ENCODE measurements around the gene CRYBA2.

Gene CRYBA2

DNA sequence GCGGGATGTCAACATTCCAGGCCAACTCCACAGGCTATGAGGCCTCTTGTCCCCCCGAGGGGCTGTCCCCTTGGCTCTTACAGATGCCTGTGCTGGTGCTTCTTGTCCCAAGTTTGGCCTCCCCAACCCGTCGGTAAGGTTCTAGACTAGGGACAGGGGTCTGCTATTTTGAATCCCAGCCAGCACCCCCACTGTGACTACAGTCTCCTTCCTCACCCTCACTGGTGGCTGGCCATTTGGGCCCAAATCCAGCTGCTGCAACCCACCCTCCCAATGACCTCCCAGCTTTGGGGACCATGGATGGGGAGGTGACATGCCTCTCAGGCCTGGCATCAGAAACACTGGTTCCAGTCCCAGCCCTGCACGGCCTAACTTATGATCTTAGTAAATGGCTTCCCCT, 29.4 kb upstream of the CRYBA2 start:
- DNase-seq = no peak

- no peak for DNase-seq
Observed at GRCh38 chr2:219022041-219022440, 28.8 kb upstream of the CRYBA2 start.

DNA sequence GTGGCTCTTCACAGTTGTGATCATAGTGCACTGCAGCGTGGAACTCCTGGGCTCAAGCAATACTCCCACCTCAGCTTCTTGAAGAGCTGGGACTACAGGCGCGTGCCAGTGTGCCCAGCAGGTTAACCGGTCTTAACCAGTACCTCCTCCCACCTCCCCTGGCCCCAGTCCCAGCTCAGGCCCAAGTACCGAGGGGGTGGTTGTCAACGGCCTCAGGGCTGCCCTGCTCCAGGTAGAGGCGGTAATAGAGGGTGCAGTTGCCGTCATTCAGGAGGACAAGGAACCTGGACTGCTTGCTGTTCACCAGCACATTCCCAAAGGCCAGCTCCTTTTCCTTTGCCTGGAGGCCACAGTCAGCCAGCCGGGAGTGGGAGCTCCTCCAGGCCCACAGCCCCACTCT, 28.4 kb upstream of the CRYBA2 start:
- no peak for DNase-seq

DNA sequence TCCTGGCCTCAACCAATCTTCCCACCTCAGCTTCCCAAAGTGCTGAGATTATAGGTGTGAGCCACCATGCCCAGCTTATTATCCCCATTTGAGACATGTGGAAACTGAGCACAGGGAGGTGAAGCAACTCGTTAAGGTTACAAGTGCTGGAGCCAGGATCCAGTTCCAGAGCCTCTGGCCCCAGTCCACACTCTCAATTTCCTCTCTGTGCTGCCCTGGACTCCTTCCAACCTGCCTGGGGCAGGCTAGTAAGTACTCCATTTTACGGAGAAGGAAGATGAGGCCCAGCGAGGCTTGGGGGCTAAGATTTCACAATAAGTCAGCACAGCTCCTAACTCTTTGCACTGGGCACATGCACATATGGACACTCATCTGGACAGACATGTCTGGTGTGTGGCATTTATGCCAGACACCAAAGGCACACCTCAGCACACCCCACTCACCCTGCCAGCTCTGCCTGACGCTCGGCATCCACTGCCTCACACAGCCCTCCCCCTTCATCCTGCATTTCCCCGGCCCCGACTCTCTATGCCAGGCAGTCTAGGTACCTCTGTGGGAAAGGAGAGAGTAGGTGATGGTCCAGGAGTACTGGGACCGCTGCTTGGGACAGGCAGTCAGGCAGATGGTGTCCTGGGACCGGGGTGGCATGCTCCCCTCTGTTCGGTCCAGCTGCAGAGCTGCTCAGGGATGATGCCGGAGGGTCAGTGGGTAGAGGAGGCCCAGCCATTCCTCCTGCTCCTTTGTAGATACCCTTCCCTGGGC, 27.6 kb upstream of the CRYBA2 start:
- DNase-seq = no peak

DNA sequence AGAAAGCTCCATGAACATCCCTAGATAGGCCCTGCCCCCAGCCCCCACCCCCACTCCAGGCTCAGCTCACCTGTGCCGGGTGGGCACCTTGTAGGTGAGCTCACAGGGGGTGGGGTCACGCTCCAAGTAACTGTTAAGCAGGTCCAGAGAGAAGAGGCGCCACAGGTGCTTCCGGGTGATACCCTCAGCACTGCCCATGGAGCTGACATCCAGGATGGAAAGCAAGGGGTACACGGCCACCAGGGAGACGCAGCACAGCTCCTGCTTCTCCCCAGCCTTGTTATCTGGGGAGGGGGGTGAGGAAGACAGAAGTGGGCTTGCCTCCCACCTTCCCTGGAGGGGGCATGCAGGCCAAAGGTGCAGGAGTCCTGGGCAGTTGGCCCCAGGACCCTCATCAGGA, 26.2 kb upstream of the CRYBA2 start:
- DNase-seq = no peak

DNA sequence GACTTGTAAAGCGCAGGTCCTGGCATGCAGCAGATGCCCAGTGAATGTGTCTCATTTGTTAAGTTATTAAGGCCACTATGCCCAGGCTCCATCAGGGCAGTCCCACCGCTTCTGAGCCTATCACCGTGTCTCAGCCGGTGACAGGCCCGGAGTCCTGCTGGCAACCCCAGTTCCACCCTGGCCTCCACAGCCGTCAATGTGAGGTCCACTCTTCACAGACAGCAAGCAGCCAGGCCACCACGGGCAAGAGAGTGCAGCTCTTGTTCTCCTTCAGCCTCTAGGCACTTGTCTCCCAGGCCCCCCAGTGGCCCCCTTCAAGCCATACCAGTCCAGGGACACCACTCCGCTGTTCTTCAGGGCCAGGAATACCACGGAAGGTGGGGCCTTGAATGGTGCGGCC, 25.5 kb upstream of the CRYBA2 start:
- DNase-seq = no peak

- DNase-seq = no peak
Observed at GRCh38 chr2:219018286-219018685, 25.1 kb upstream of the CRYBA2 start.

DNA sequence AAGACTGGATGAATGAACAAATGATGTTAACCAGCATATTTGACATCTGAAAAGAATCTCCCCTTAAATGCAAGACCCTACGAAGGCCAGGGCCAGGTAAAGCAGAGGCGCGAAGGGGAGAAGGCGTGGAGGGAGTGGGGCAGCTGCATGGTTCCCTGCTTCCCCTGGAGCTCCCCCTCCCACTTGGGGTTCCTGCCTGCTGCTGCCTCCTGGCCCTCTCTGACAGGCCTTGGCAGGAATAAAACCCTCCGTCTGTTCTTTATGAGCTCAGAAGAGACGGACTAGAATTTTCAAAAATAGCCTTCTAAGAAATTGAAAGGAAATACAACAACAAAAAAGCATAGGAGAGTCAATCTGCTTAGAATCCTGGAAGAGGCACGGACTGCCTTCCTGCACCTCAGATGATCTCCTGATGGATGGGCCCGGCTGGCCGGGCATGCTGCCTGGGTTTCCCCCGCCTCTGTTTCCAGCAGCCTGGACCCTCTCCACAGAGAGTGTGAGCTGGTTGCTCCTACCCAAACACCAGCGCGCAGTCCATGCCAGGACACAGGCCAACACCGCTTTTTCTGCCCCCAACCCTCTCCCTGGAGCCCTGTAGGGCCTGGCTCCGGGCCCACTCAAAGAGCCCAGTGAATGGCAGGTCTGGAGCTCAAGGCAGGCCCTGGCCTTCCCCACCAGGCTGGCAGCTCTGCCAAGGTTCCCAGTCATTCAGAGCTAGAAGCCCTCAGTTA, 24.1 kb upstream of the CRYBA2 start:
- DNase-seq = no peak

DNA sequence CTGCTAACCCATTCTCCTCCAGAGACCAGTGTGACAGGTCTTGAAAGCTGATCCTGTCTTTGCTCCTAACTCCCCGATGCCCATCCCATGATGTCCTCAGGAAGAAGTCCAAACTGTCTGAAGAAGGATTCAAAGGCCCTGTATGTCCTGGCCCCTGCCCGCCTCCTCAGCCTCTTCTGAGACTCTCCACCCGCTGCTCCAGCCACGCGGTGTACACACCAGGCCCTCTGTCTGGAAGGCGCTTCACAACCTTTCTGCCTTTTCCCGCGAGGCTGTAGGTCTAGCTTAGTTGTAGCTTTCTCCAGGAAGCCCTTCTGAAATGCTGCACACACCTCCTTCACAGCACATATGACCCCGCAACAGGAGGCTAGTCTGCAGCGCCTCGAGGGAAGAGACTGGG, 23.5 kb upstream of the CRYBA2 start:
- no peak for DNase-seq

- DNase-seq = no peak
Observed at GRCh38 chr2:219010873-219011272, 17.7 kb upstream of the CRYBA2 start.

DNA sequence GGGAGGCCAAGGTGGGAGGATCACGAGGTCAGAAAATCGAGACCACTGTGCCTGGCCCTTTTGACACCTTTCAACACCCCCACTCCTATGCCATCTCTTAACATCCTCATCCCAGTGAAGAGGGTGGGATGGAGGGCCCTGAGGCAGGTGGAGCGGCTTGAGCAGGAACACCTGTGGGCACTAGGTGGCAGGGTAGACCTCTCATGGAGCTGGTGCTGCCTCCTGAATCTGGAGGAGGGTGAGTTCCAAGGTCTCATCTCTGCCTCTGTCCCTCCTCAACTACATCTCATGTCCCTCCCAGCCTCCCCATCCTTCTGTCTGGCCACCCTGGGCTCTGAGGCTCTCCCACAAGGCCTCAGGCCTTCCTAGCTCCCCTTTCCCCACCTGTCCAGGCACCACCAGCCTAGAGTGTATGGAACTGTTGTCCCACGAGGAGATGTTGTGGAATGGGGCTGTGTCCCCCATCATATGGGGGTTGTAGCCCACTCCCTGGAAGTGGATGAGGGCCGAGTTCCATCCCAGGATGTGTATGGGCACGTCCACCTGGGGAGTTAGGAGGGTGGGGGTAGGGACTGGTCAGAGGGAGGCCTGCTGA, 17.0 kb upstream of the CRYBA2 start:
- no peak for DNase-seq

- no peak for DNase-seq
Observed at GRCh38 chr2:219009294-219009693, 16.1 kb upstream of the CRYBA2 start.

DNA sequence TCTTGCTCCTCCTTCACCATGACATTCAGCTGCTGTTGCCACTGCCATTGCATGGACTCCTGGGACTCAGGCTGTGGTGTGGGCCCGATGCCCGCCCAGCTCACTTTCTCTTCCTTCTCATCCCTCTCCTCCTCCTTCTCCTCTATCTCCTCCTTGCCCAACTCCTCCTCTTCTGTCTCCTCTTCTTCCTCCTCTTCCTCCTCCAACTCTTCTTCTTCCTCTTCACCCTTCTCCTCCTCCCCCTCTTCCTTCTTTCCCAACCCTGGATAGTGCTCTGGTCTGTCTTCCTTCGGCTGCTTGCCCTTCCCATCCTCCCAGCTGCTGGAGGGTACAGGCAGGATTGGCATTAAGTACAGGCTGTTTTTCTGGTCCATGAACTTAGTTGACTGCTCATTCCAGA, 10.8 kb upstream of the CRYBA2 start:
- no peak for DNase-seq

DNA sequence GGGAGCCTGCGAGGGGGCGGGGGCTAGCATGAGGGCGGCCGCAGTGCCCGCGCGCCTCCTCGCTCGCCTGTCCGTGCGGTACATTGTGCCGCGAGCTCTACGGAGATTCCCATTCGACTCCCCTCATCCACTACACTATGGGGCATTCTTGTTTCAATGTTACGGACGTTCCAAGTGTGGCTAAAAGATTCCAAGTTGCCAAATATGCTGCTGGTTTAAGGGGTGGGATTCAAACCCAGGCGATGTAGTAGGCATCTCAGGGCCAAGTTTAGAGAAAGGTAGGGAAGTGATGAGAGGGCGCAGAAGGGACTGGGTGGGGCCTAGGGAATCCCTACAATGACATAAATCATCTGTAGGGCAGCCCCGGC, 10.0 kb upstream of the CRYBA2 start:
- DNase-seq = no peak

- no peak for DNase-seq
Observed at GRCh38 chr2:219002395-219003266, 9.4 kb upstream of the CRYBA2 start.

DNA sequence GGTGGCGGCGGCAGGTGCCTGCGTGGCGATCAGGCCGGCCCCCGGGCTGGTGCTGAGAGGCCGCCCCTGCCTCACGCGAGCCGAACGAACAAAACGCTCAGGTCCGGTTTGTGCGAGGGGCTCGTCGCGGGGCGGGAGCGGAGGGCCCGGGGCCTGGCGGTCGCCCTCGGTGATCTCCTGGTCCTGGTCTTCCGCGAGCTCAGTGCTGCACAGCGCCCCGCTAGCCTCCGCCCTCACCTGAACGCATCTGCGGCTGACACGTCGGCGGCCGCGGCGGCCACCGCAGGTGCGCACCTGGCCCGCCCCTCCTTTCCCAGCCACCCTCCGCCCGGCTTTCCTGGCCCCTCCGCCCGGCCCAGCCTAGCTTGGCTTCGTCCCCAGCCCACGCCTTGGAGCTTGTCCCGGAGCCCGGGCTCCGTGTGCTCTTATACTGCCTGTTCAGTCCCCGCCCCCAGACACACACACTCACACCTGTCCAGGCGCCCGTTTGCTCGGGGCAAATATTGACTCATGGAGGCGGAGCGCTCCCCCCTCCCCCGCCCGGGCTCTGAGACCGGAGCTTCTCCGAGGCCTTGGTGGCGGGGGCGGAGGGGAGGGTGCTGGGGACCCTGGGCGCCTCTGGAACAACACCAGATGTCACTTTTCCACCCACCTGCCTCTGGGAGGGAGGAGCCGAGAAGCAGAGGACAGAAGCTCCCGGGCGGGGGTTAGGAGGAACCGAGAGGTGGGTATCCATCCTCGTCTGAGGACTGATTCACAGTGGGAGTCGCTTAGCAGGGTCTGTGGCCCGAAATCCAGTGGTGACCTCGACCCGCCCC, 8.6 kb upstream of the CRYBA2 start:
- no peak for DNase-seq

- DNase-seq = no peak
Observed at GRCh38 chr2:219001100-219001576, 7.9 kb upstream of the CRYBA2 start.

- DNase-seq = no peak
Observed at GRCh38 chr2:219000569-219000960, 7.3 kb upstream of the CRYBA2 start.

GRCh38 chr2:218999881-219000568, 6.8 kb upstream of the CRYBA2 start:
- no peak for DNase-seq

DNA sequence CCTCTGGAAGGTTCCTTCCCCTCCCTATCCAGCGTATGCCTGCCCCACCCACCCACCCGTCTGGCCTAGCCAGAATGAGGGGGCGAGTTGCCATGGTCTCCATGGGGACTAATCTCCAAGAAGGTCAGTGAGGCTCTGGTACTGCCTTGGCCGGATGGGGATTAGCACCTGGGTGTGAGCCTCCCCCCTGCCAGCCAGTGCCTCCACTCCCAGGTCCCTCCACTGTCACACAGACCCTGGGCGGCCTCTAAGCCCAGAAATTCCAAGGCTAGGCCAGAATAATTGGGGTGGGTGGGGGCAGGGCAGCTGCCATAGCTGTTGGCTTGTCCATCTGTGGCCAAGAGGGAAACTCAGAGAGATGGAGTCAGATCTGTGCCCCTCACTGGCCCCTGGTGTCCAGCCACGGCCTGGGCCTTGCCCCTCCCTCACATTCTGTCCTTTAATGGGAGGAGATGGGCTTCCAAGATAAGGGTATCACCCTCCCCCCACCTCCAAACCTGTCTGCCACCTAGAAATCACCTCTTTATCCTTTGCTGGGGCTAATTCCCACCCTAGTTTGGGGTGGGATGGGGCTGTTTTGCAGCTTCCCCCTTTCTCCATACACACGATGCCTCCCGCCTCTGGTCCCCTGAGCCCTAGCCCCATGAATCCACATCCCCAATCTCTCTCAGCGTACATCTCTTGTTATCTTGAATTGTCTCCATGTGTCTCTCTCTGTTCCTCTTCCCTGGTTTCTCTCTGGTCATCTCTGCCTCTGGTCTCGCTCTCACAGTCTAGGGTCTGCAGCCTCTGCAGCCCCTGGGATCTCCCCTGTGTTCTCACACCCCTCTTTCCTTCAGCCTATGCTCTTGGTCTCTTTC, 6.0 kb upstream of the CRYBA2 start:
- DNase-seq = no peak
